ENCODE results near the gene PDILT. TPM values are rescaled to one million over a fixed set of nuclear protein-coding genes. Genes with fewer than 3 reads are reported as not detected.
"Not testable (repeated sequence)": the region's sequence is repeated elsewhere in the genome, so short reads cannot be mapped to it uniquely, and the experiment has no call there.

Gene PDILT
- total RNA-seq = not detected in 2 replicates
- not detected in 2 replicates for polyA plus RNA-seq
- not detected in 2 replicates for polyA plus RNA-seq (2011; cell fraction: cytosol; rRNA removed)
- polyA plus RNA-seq (2011; cell fraction: nucleus; rRNA removed) = not detected in 2 replicates
- polyA plus RNA-seq (2012) = not detected in 2 replicates
- polyA minus RNA-seq = not detected in 2 replicates
- polyA minus RNA-seq (2011; cell fraction: cytosol; rRNA and poly(A)+ RNA removed) = not detected
- not detected in 2 replicates for polyA minus RNA-seq (2011; cell fraction: nucleus; rRNA and poly(A)+ RNA removed)
- Bru-seq, nascent RNA = not detected
- not detected for BruChase-seq, experiment 1, labeled RNA remaining after a 6-hour chase
- not detected for BruChase-seq, experiment 2, labeled RNA remaining after a 2-hour chase
- long read RNA-seq = 0 reads

GRCh38 chr16:20404637-20405036 is at the start of gene PDILT:
PDILT (minus strand) TSS chr16:20404737; CDS start chr16:20399300, 5,437 bp downstream.
- TF ChIP-seq EZH2 (IDR thresholded peaks at IDR 0.05; ENCODE audit: borderline replicate concordance, low read depth, low read length, severe bottlenecking) = no peak
- TF ChIP-seq MAX (IDR thresholded peaks at IDR 0.05; ENCODE audit: insufficient read depth, insufficient read length) = no peak
- no peak for TF ChIP-seq GATA2 (IDR thresholded peaks at IDR 0.05; ENCODE audit: insufficient read depth, insufficient read length, low read depth, low read length)
- TF ChIP-seq CTCF (IDR thresholded peaks at IDR 0.05; ENCODE audit: extremely low read depth in 1 of 2, insufficient read depth in 1 of 2, low read depth in 1 of 2, low read length in 2 of 2) = no peak
- TF ChIP-seq POLR2AphosphoS5 (IDR thresholded peaks at IDR 0.05; ENCODE audit: insufficient read depth, low read depth, low read length) = no peak
- TF ChIP-seq MYC (IDR thresholded peaks at IDR 0.05; ENCODE audit: low read depth, low read length) = no peak
- no peak for TF ChIP-seq JUN (IDR thresholded peaks at IDR 0.05; ENCODE audit: borderline replicate concordance, insufficient read depth, insufficient read length, low read depth)
- no peak for TF ChIP-seq FOS (IDR thresholded peaks at IDR 0.05; ENCODE audit: borderline replicate concordance, insufficient read depth, low read length)
- TF ChIP-seq POLR2A (IDR thresholded peaks at IDR 0.05; ENCODE audit: low read depth, low read length) = no peak
- Histone ChIP-seq H3K27ac (ENCODE audit: insufficient read depth, low read depth, low read length) (no peak within 1 kb of the TSS), H4K20me1 (replicated peaks; ENCODE audit: control insufficient read depth, extremely low read depth, insufficient read depth, low read length) (no peaks in the 10 kb centered on the region), H3K79me2 (ENCODE audit: control insufficient read depth, insufficient read depth, low read length) (no peaks in the 10 kb centered on the region), H3K27me3 (ENCODE audit: control insufficient read depth in 2 of 2, insufficient read depth in 2 of 2, low read length in 2 of 2) (no peaks in the 10 kb centered on the region), H3K9me1 (replicated peaks; ENCODE audit: control insufficient read depth, extremely low read depth, insufficient read depth, low read length) (no peaks in the 10 kb centered on the region), H2AFZ (ENCODE audit: low read depth, low read length) (no peak within 1 kb of the TSS), H3K36me3 (ENCODE audit: control insufficient read depth in 2 of 2, extremely low read depth in 1 of 2, insufficient read depth in 2 of 2, low read length in 2 of 2) (no peaks in the 10 kb centered on the region), H3K4me1 (ENCODE audit: control insufficient read depth, extremely low read depth, insufficient read depth, low read length) (no peaks in the 10 kb centered on the region), H3K4me3 (replicated peaks in 1 of 3; ENCODE audit: insufficient read depth in 1 of 3, low read depth in 1 of 3, low read length in 3 of 3) (no peak within 1 kb of the TSS), H3K9me3 (replicated peaks; ENCODE audit: control insufficient read depth, insufficient read depth, low read length) (no peaks in the 10 kb centered on the region), H3K4me2 (ENCODE audit: insufficient read depth, low read length) (no peak within 1 kb of the TSS), H3K9ac (replicated peaks; ENCODE audit: extremely low read depth, insufficient read depth, low read length) (no peak within 1 kb of the TSS)
- POLR2A ChIA-PET = no interaction called here
- CTCF ChIA-PET = no interaction called here
- no peak for FAIRE-seq
- BruUV-seq (replicated peaks) = no TSS peak
- intact Hi-C loops (cut with micrococcal nuclease) (no loop called here), dilution Hi-C loops (cut with MboI; ENCODE audit: extremely low pct_ligation_motif_present, low sequenced_read_pairs) (no loop called here)
- DNase-seq (ENCODE audit: low read depth, low spot score) = no peak

- BruUV-seq (replicated peaks); dilution Hi-C loops (cut with MboI; ENCODE audit: extremely low pct_ligation_motif_present, low sequenced_read_pairs); H4K20me1 ChIP-seq (replicated peaks; ENCODE audit: control insufficient read depth, extremely low read depth, insufficient read depth, low read length); H3K9me1 ChIP-seq (replicated peaks; ENCODE audit: control insufficient read depth, extremely low read depth, insufficient read depth, low read length); H3K4me2 ChIP-seq (ENCODE audit: insufficient read depth, low read length); H3K27ac ChIP-seq (ENCODE audit: insufficient read depth, low read depth, low read length); H3K27me3 ChIP-seq (ENCODE audit: control insufficient read depth in 2 of 2, insufficient read depth in 2 of 2, low read length in 2 of 2); H3K4me1 ChIP-seq (ENCODE audit: control insufficient read depth, extremely low read depth, insufficient read depth, low read length); H3K79me2 ChIP-seq (ENCODE audit: control insufficient read depth, insufficient read depth, low read length); H3K9ac ChIP-seq (replicated peaks; ENCODE audit: extremely low read depth, insufficient read depth, low read length); intact Hi-C loops (cut with micrococcal nuclease); H3K4me3 ChIP-seq (replicated peaks in 1 of 3; ENCODE audit: insufficient read depth in 1 of 3, low read depth in 1 of 3, low read length in 3 of 3); H3K9me3 ChIP-seq (replicated peaks; ENCODE audit: control insufficient read depth, insufficient read depth, low read length); H2AFZ ChIP-seq (ENCODE audit: low read depth, low read length); FAIRE-seq; POLR2A ChIA-PET; CTCF ChIA-PET; H3K36me3 ChIP-seq (ENCODE audit: control insufficient read depth in 2 of 2, extremely low read depth in 1 of 2, insufficient read depth in 2 of 2, low read length in 2 of 2); DNase-seq (ENCODE audit: low read depth, low spot score): not testable (repeated sequence)
These were observed 49.1 kb upstream of the PDILT start for GRCh38 chr16:20453633-20454032.

- POLR2A ChIA-PET; FAIRE-seq; DNase-seq (ENCODE audit: low read depth, low spot score); H3K4me1 ChIP-seq (ENCODE audit: control insufficient read depth, extremely low read depth, insufficient read depth, low read length); H3K4me3 ChIP-seq (replicated peaks in 1 of 3; ENCODE audit: insufficient read depth in 1 of 3, low read depth in 1 of 3, low read length in 3 of 3); H4K20me1 ChIP-seq (replicated peaks; ENCODE audit: control insufficient read depth, extremely low read depth, insufficient read depth, low read length); H3K27me3 ChIP-seq (ENCODE audit: control insufficient read depth in 2 of 2, insufficient read depth in 2 of 2, low read length in 2 of 2); BruUV-seq (replicated peaks); H3K27ac ChIP-seq (ENCODE audit: insufficient read depth, low read depth, low read length); intact Hi-C loops (cut with micrococcal nuclease); H3K4me2 ChIP-seq (ENCODE audit: insufficient read depth, low read length); CTCF ChIA-PET; H3K9ac ChIP-seq (replicated peaks; ENCODE audit: extremely low read depth, insufficient read depth, low read length); H3K9me3 ChIP-seq (replicated peaks; ENCODE audit: control insufficient read depth, insufficient read depth, low read length); dilution Hi-C loops (cut with MboI; ENCODE audit: extremely low pct_ligation_motif_present, low sequenced_read_pairs); H2AFZ ChIP-seq (ENCODE audit: low read depth, low read length); H3K36me3 ChIP-seq (ENCODE audit: control insufficient read depth in 2 of 2, extremely low read depth in 1 of 2, insufficient read depth in 2 of 2, low read length in 2 of 2); H3K9me1 ChIP-seq (replicated peaks; ENCODE audit: control insufficient read depth, extremely low read depth, insufficient read depth, low read length); H3K79me2 ChIP-seq (ENCODE audit: control insufficient read depth, insufficient read depth, low read length): not testable (repeated sequence)
These were observed 46.8 kb upstream of the PDILT start, which contains the start of gene ACSM2A for GRCh38 chr16:20451364-20451763. ACSM2A (plus strand) TSS chr16:20451521; CDS start chr16:20460115, 8,594 bp downstream.

Measured in endothelial cell of umbilical vein (primary cell).